Activated naive CD4-positive, alpha-beta T cell treated with anti-CD3 and anti-CD28 coated beads, Interleukin-2, amount 50 U/mL, for 24 hours (primary cell): ENCODE results near the gene ARRDC1.
"Not testable (repeated sequence)": the region's sequence is repeated elsewhere in the genome, so short reads cannot be mapped to it uniquely, and the experiment has no call there.

Source experiments
- H3K27ac Mint-ChIP-seq: one replicate; pipeline ENCODE4 v1.8.0; 2021; ENCODE audit warnings: mild to moderate bottlenecking, mixed read lengths
- H3K27me3 Mint-ChIP-seq: one replicate; pipeline ENCODE4 v1.8.0; 2021; ENCODE audit warnings: mixed read lengths
- H3K36me3 Mint-ChIP-seq: one replicate; pipeline ENCODE4 v1.8.0; 2021; ENCODE audit warnings: mixed read lengths
- H3K4me1 Mint-ChIP-seq: one replicate; pipeline ENCODE4 v1.8.0; 2021; ENCODE audit warnings: mixed read lengths
- H3K4me3 Mint-ChIP-seq: one replicate; pipeline ENCODE4 v1.8.0; 2021; ENCODE audit warnings: mild to moderate bottlenecking, mixed read lengths
- H3K9me3 Mint-ChIP-seq: one replicate; pipeline ENCODE4 v1.8.0; 2021; ENCODE audit warnings: mixed read lengths

The ARRDC1 gene

GRCh38 chr9:137580954-137581322, 24.5 kb upstream of the ARRDC1 start:
- H3K27ac Mint-ChIP-seq, result no peak overlapping the region
- no peak overlapping the region for H3K4me3 Mint-ChIP-seq
- H3K4me1 Mint-ChIP-seq, result peaks cover 16% of the 10 kb centered on the region
- peaks cover under 1% of the 10 kb centered on the region for H3K36me3 Mint-ChIP-seq
- H3K27me3 Mint-ChIP-seq, result no peaks in the 10 kb centered on the region
- H3K9me3 Mint-ChIP-seq, result no peaks in the 10 kb centered on the region

- Mint-ChIP-seq H3K27me3 (no peaks in the 10 kb centered on the region), H3K27ac (no peak overlapping the region), H3K9me3 (no peaks in the 10 kb centered on the region), H3K4me3 (no peak overlapping the region), H3K36me3 (peaks cover 4% of the 10 kb centered on the region), H3K4me1 (peaks cover 10% of the 10 kb centered on the region)
Observed at GRCh38 chr9:137581361-137582285, 23.9 kb upstream of the ARRDC1 start.

- Mint-ChIP-seq H3K27ac (no peak overlapping the region), H3K36me3 (peaks cover 4% of the 10 kb centered on the region), H3K9me3 (no peaks in the 10 kb centered on the region), H3K4me3 (no peak overlapping the region), H3K27me3 (no peaks in the 10 kb centered on the region), H3K4me1 (peaks cover 6% of the 10 kb centered on the region)
Observed at GRCh38 chr9:137582286-137582860, 23.1 kb upstream of the ARRDC1 start.

GRCh38 chr9:137583347-137583746, 22.1 kb upstream of the ARRDC1 start:
- Mint-ChIP-seq H3K4me1 (peaks cover 6% of the 10 kb centered on the region), H3K27ac (no peak overlapping the region), H3K27me3 (no peaks in the 10 kb centered on the region), H3K36me3 (peaks cover 8% of the 10 kb centered on the region), H3K4me3 (no peak overlapping the region), H3K9me3 (no peaks in the 10 kb centered on the region)

GRCh38 chr9:137583957-137584356, 21.5 kb upstream of the ARRDC1 start:
- H3K27ac Mint-ChIP-seq, result no peak overlapping the region

GRCh38 chr9:137586854-137587253, 18.6 kb upstream of the ARRDC1 start:
- H3K9me3 Mint-ChIP-seq, result no peaks in the 10 kb centered on the region
- peaks cover 10% of the 10 kb centered on the region for H3K4me1 Mint-ChIP-seq
- no peak overlapping the region for H3K27ac Mint-ChIP-seq
- H3K36me3 Mint-ChIP-seq, result peaks cover 10% of the 10 kb centered on the region
- no peak overlapping the region for H3K4me3 Mint-ChIP-seq
- H3K27me3 Mint-ChIP-seq, result no peaks in the 10 kb centered on the region

More at GRCh38 chr9:137583957-137584356, 21.5 kb upstream of the ARRDC1 start:
- H3K27me3 Mint-ChIP-seq, result no peaks in the 10 kb centered on the region
- H3K4me3 Mint-ChIP-seq, result no peak overlapping the region
- H3K9me3 Mint-ChIP-seq, result no peaks in the 10 kb centered on the region
- H3K36me3 Mint-ChIP-seq, result peaks cover 8% of the 10 kb centered on the region
- peaks cover 6% of the 10 kb centered on the region for H3K4me1 Mint-ChIP-seq

GRCh38 chr9:137588311-137588710, 17.2 kb upstream of the ARRDC1 start:
- Mint-ChIP-seq H3K9me3 (no peaks in the 10 kb centered on the region), H3K4me1 (peaks cover 10% of the 10 kb centered on the region), H3K36me3 (peaks cover 10% of the 10 kb centered on the region), H3K27ac (no peak overlapping the region), H3K4me3 (peak overlapping the region; percentile 89), H3K27me3 (no peaks in the 10 kb centered on the region)

- H3K4me1 Mint-ChIP-seq, result peaks cover 10% of the 10 kb centered on the region
- no peak overlapping the region for H3K27ac Mint-ChIP-seq
- no peaks in the 10 kb centered on the region for H3K9me3 Mint-ChIP-seq
- H3K36me3 Mint-ChIP-seq, result peaks cover 10% of the 10 kb centered on the region
- H3K4me3 Mint-ChIP-seq, result peak overlapping the region; percentile 89
- no peaks in the 10 kb centered on the region for H3K27me3 Mint-ChIP-seq
Observed at GRCh38 chr9:137588891-137589290, 16.6 kb upstream of the ARRDC1 start.

- peak overlapping the region; percentile 89 for H3K4me3 Mint-ChIP-seq
- no peaks in the 10 kb centered on the region for H3K9me3 Mint-ChIP-seq
- H3K36me3 Mint-ChIP-seq, result peaks cover 10% of the 10 kb centered on the region
- H3K27ac Mint-ChIP-seq, result peak overlapping the region; percentile 62
- H3K4me1 Mint-ChIP-seq, result peaks cover 10% of the 10 kb centered on the region
- no peaks in the 10 kb centered on the region for H3K27me3 Mint-ChIP-seq
Observed at GRCh38 chr9:137589441-137590122, 15.9 kb upstream of the ARRDC1 start.

GRCh38 chr9:137590123-137590468, 15.4 kb upstream of the ARRDC1 start:
- peaks cover 10% of the 10 kb centered on the region for H3K36me3 Mint-ChIP-seq
- no peak overlapping the region for H3K4me3 Mint-ChIP-seq
- no peak overlapping the region for H3K27ac Mint-ChIP-seq
- no peaks in the 10 kb centered on the region for H3K27me3 Mint-ChIP-seq
- no peaks in the 10 kb centered on the region for H3K9me3 Mint-ChIP-seq
- peaks cover 10% of the 10 kb centered on the region for H3K4me1 Mint-ChIP-seq

GRCh38 chr9:137590469-137591383, 14.8 kb upstream of the ARRDC1 start, which contains the start of gene ZMYND19:
Gene ZMYND19, minus strand, starts transcription at chr9:137590512. Its CDS starts 249 bp downstream, at chr9:137590263.
- Mint-ChIP-seq H3K27me3 (no peaks in the 10 kb centered on the region), H3K4me3 (peak within 1 kb of the TSS; percentile 97), H3K27ac (peak within 1 kb of the TSS; percentile 97), H3K4me1 (peaks cover 10% of the 10 kb centered on the region), H3K36me3 (peaks cover 10% of the 10 kb centered on the region), H3K9me3 (no peaks in the 10 kb centered on the region)

GRCh38 chr9:137592767-137593166, 12.7 kb upstream of the ARRDC1 start:
- no peaks in the 10 kb centered on the region for H3K27me3 Mint-ChIP-seq
- H3K36me3 Mint-ChIP-seq, result peaks cover 4% of the 10 kb centered on the region
- no peaks in the 10 kb centered on the region for H3K9me3 Mint-ChIP-seq
- peaks cover 8% of the 10 kb centered on the region for H3K4me1 Mint-ChIP-seq
- H3K4me3 Mint-ChIP-seq, result peak overlapping the region; percentile 55
- H3K27ac Mint-ChIP-seq, result no peak overlapping the region

- Mint-ChIP-seq H3K4me1 (peaks cover 5% of the 10 kb centered on the region), H3K36me3 (peaks cover 1% of the 10 kb centered on the region), H3K27me3 (no peaks in the 10 kb centered on the region), H3K27ac (no peak overlapping the region), H3K4me3 (peak overlapping the region; percentile 55), H3K9me3 (no peaks in the 10 kb centered on the region)
Observed at GRCh38 chr9:137593176-137593575, 12.3 kb upstream of the ARRDC1 start.

- not testable (repeated sequence) for H3K27me3 Mint-ChIP-seq, H3K4me1 Mint-ChIP-seq, H3K9me3 Mint-ChIP-seq, H3K36me3 Mint-ChIP-seq, H3K4me3 Mint-ChIP-seq, H3K27ac Mint-ChIP-seq
Observed at GRCh38 chr9:137596577-137596976, 8.9 kb upstream of the ARRDC1 start.

GRCh38 chr9:137598943-137599342, 6.5 kb upstream of the ARRDC1 start:
- Mint-ChIP-seq H3K4me3 (no peak overlapping the region), H3K36me3 (no peaks in the 10 kb centered on the region), H3K4me1 (peaks cover 5% of the 10 kb centered on the region), H3K9me3 (no peaks in the 10 kb centered on the region), H3K27me3 (no peaks in the 10 kb centered on the region), H3K27ac (no peak overlapping the region)
